SK-N-SH (cell line): ENCODE measurements around the gene NFKB2.

Experiments
- EP300 ChIP-seq, 2 experiments: IDR thresholded peaks; 2 replicates each; pipeline versions ENCODE4 v1.4.0 to v1.6.1; 2012; ENCODE audit warnings: borderline replicate concordance in 1 of 2, low read depth in 1 of 2, low read length in 1 of 2
- GABPA ChIP-seq: IDR thresholded peaks from 2 replicates; pipeline ENCODE4 v1.4.0; 2012; ENCODE audit warnings: low read depth, mild to moderate bottlenecking
- GATA2 ChIP-seq: sonication (generic); formaldehyde crosslinking; IDR thresholded peaks from 2 replicates; pipeline ENCODE4 v1.5.0; 2020; ENCODE audit warnings: mild to moderate bottlenecking, missing genetic modification reagents
- TEAD4 ChIP-seq: IDR thresholded peaks from 2 replicates; pipeline ENCODE4 v1.4.0; 2012; ENCODE audit warnings: mild to moderate bottlenecking, borderline replicate concordance; ENCODE audit not compliant: insufficient read depth
- USF2 ChIP-seq: fragments of 150-350 bp; IDR thresholded peaks from 2 replicates; pipeline ENCODE4 v1.6.1; 2017; ENCODE audit warnings: antibody characterized with exemption, low read length, low read depth, borderline replicate concordance
- ZBTB33 ChIP-seq: IDR thresholded peaks from 2 replicates; pipeline ENCODE4 v1.4.0; 2012; ENCODE audit warnings: low read depth, borderline replicate concordance
- TF ChIP-seq, protein P1 (sequence below): fragments of 200-600 bp; sonication (generic); IDR thresholded peaks from 2 replicates; pipeline ENCODE4 v1.6.1; 2017; ENCODE audit warnings: antibody characterized with exemption, mild to moderate bottlenecking, moderate library complexity
- TF ChIP-seq, protein P2 (sequence below): IDR thresholded peaks from 2 replicates; pipeline ENCODE4 v1.4.0; 2012; ENCODE audit warnings: low read depth, borderline replicate concordance

- TF ChIP-seq USF2 = no peak
- TF ChIP-seq, protein P1, sequence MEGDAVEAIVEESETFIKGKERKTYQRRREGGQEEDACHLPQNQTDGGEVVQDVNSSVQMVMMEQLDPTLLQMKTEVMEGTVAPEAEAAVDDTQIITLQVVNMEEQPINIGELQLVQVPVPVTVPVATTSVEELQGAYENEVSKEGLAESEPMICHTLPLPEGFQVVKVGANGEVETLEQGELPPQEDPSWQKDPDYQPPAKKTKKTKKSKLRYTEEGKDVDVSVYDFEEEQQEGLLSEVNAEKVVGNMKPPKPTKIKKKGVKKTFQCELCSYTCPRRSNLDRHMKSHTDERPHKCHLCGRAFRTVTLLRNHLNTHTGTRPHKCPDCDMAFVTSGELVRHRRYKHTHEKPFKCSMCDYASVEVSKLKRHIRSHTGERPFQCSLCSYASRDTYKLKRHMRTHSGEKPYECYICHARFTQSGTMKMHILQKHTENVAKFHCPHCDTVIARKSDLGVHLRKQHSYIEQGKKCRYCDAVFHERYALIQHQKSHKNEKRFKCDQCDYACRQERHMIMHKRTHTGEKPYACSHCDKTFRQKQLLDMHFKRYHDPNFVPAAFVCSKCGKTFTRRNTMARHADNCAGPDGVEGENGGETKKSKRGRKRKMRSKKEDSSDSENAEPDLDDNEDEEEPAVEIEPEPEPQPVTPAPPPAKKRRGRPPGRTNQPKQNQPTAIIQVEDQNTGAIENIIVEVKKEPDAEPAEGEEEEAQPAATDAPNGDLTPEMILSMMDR = no peak
- TF ChIP-seq EP300 (IDR thresholded peaks at IDR 0.05; ENCODE audit: borderline replicate concordance in 1 of 2, low read depth in 1 of 2, low read length in 1 of 2) = no peak
- no peak for TF ChIP-seq TEAD4
- no peak for TF ChIP-seq ZBTB33
- TF ChIP-seq GATA2 (CRISPR knock-in tag) = no peak
- TF ChIP-seq GABPA = no peak
- TF ChIP-seq, protein P2, sequence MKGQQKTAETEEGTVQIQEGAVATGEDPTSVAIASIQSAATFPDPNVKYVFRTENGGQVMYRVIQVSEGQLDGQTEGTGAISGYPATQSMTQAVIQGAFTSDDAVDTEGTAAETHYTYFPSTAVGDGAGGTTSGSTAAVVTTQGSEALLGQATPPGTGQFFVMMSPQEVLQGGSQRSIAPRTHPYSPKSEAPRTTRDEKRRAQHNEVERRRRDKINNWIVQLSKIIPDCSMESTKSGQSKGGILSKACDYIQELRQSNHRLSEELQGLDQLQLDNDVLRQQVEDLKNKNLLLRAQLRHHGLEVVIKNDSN = no peak
Observed at GRCh38 chr10:102368077-102368476, 27.4 kb upstream of the NFKB2 start.
